Uterus (tissue), 4 donors: ENCODE results near the gene CASZ1. TPM values are rescaled to one million over a fixed set of nuclear protein-coding genes. Genes with fewer than 3 reads are reported as not detected.
A peak's percentile ranks its signal among the peaks of the same experiment; 100 is the strongest.

Source experiments
- DNase-seq, 2 donors: peaks; one replicate each; pipeline ENCODE4 v3.0.0-alpha.2; 2019 to 2020
- H3K27ac ChIP-seq, 2 donors: fragments of 200-600 bp; sonication (generic); 1 replicate in 1 of 2; 2 replicates in 1 of 2; pipeline ENCODE4 v1.5.1; 2016 to 2018
- H3K27me3 ChIP-seq, 2 donors: fragments of 200-600 bp; sonication (generic); one replicate each; pipeline ENCODE4 v1.5.1; 2018 to 2019; ENCODE audit warnings: control low read depth in 1 of 2
- H3K36me3 ChIP-seq, 2 donors: fragments of 200-600 bp; sonication (generic); one replicate each; pipeline ENCODE4 v1.5.1; 2019; ENCODE audit warnings: control low read depth in 1 of 2
- H3K4me1 ChIP-seq, 2 donors: fragments of 200-600 bp; sonication (generic); one replicate each; pipeline ENCODE4 v1.5.1; 2018 to 2019; ENCODE audit warnings: control low read depth in 1 of 2
- H3K4me3 ChIP-seq, 2 donors: fragments of 200-600 bp; sonication (generic); 1 replicate in 1 of 2; 2 replicates in 1 of 2; pipeline ENCODE4 v1.5.1; 2018 to 2019; ENCODE audit warnings: mild to moderate bottlenecking in 1 of 2
- H3K9me3 ChIP-seq, 2 donors: fragments of 200-600 bp; sonication (generic); one replicate each; pipeline ENCODE4 v1.5.1; 2019; ENCODE audit warnings: control low read depth in 1 of 2
- POLR2A ChIP-seq, 2 donors: fragments of 450-650 bp; IDR thresholded peaks; one replicate each; pipeline ENCODE4 v1.6.1; 2016; ENCODE audit warnings: antibody characterized with exemption in 2 of 2, mild to moderate bottlenecking in 1 of 2, moderate library complexity in 1 of 2
- intact Hi-C: fragments of 100-400 bp; cut with DNase I; formaldehyde crosslinking; loops from one replicate; pipeline ENCODE4 v1.15.1; 2023; ENCODE audit warnings: low total_unique reads
- total RNA-seq, 4 donors: library from RNA; depleted of rRNA in 3 of 4; stranded (reverse); fragments of >200 nt in 3 of 4; gene quantifications; one replicate each; pipeline versions ENCODE4 v1.1.0 to v1.2.4, GENCODE V29; 2014 to 2023
- TF ChIP-seq, protein P1 (sequence below), 4 experiments: fragments of 200-600 bp in 2 of 4; fragments of 450-650 bp in 2 of 4; sonication (generic) in 2 of 4; IDR thresholded peaks; one replicate each; pipeline ENCODE4 v1.5.1; 2016 to 2019; ENCODE audit warnings: antibody characterized with exemption in 4 of 4, mild to moderate bottlenecking in 2 of 4, moderate library complexity in 1 of 4
- donor health status: DM: yes; HTN: yes; CAD: no.

Gene CASZ1
- total RNA-seq, 4 donors from 2014 or later: 0.59 to 49.2 (median 3.9) TPM

DNA sequence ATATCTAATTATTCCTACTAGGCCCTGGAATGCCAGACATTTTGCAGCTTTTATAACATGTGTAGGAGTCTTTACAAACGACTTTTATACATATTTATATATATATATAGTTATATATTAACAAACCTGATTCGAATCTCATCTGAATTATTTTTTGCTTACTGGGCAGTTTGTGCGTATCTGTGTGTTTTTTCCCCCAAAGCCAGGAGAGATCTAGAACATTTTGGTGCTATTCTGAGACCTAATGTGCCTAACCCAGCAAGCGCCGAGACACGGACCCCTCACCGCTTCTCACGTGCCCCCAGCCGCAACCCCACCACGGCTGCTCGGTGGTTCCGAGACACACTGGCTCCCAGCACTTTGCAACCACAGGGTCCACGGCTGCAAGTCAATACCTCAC is 54.8 kb downstream of the CASZ1 start:
- Histone ChIP-seq H3K4me1 (peaks cover 0 to 8% of the 10 kb centered on the region in 2 donors), H3K4me3 (no peak overlapping the region), H3K9me3 (no peaks in the 10 kb centered on the region), H3K36me3 (no peaks in the 10 kb centered on the region), H3K27me3 (no peaks in the 10 kb centered on the region), H3K27ac (peak overlapping the region in 1 of 2 donors; percentile 14)
- no peak for DNase-seq
- intact Hi-C loops: no loop called here
- no peak for TF ChIP-seq POLR2A (IDR thresholded peaks at IDR 0.05)
- TF ChIP-seq, protein P1, sequence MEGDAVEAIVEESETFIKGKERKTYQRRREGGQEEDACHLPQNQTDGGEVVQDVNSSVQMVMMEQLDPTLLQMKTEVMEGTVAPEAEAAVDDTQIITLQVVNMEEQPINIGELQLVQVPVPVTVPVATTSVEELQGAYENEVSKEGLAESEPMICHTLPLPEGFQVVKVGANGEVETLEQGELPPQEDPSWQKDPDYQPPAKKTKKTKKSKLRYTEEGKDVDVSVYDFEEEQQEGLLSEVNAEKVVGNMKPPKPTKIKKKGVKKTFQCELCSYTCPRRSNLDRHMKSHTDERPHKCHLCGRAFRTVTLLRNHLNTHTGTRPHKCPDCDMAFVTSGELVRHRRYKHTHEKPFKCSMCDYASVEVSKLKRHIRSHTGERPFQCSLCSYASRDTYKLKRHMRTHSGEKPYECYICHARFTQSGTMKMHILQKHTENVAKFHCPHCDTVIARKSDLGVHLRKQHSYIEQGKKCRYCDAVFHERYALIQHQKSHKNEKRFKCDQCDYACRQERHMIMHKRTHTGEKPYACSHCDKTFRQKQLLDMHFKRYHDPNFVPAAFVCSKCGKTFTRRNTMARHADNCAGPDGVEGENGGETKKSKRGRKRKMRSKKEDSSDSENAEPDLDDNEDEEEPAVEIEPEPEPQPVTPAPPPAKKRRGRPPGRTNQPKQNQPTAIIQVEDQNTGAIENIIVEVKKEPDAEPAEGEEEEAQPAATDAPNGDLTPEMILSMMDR (IDR thresholded peaks at IDR 0.05): no peak

DNA sequence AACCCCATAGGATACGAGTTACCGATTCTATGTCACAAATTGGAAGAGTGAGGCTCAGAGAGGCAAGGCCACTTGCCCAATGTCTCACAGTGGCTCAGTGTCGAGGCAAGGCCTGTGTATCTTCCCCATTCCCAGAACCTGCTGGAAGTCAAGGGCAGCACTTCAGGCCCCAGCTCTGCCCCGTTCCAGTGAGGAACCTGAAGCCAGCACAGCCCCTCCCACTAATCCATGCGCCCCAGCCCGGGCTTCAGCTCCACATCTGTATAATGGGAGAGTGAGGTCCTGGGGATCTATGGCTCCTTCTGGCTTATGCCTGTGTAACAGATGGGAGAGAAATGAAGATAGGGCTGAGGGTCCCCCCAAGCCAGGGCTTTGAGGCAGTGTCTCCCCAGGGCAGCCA is 56.3 kb downstream of the CASZ1 start:
- peaks cover 0 to 8% of the 10 kb centered on the region in 2 donors for H3K4me1 ChIP-seq
- no peak overlapping the region for H3K27ac ChIP-seq
- no peak for DNase-seq
- no peaks in the 10 kb centered on the region for H3K27me3 ChIP-seq
- no peak overlapping the region for H3K4me3 ChIP-seq
- no peak for TF ChIP-seq POLR2A (IDR thresholded peaks at IDR 0.05)
- H3K9me3 ChIP-seq: no peaks in the 10 kb centered on the region
- no peaks in the 10 kb centered on the region for H3K36me3 ChIP-seq
- intact Hi-C loops: no loop called here

DNA sequence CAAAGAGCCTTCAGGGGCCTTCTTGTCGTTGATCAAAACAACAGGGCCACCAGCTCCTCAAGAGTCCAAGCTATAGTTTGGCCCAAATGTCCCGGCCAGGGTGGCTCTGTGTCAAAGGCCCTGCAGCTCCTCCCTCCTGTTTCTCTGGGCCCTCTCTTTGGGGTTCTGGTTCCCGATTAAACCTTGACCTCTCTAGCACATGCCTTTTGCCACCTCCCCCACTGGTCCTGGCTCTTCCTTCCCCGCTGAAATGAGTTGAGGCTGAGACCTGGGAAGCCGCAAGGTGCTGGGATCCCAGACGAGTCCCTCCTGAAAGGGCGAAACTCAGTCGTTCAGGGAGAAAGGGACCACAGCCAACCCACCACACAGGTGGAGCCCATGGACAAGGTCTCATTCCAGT is 56.9 kb downstream of the CASZ1 start:
- Histone ChIP-seq H3K27ac (no peak overlapping the region), H3K4me1 (peaks cover 0 to 8% of the 10 kb centered on the region in 2 donors), H3K36me3 (no peaks in the 10 kb centered on the region), H3K9me3 (no peaks in the 10 kb centered on the region), H3K4me3 (no peak overlapping the region), H3K27me3 (no peaks in the 10 kb centered on the region)
- DNase-seq: no peak
- TF ChIP-seq POLR2A (IDR thresholded peaks at IDR 0.05): no peak
- TF ChIP-seq, protein P1 (IDR thresholded peaks at IDR 0.05): no peak
- intact Hi-C loops: no loop called here

DNA sequence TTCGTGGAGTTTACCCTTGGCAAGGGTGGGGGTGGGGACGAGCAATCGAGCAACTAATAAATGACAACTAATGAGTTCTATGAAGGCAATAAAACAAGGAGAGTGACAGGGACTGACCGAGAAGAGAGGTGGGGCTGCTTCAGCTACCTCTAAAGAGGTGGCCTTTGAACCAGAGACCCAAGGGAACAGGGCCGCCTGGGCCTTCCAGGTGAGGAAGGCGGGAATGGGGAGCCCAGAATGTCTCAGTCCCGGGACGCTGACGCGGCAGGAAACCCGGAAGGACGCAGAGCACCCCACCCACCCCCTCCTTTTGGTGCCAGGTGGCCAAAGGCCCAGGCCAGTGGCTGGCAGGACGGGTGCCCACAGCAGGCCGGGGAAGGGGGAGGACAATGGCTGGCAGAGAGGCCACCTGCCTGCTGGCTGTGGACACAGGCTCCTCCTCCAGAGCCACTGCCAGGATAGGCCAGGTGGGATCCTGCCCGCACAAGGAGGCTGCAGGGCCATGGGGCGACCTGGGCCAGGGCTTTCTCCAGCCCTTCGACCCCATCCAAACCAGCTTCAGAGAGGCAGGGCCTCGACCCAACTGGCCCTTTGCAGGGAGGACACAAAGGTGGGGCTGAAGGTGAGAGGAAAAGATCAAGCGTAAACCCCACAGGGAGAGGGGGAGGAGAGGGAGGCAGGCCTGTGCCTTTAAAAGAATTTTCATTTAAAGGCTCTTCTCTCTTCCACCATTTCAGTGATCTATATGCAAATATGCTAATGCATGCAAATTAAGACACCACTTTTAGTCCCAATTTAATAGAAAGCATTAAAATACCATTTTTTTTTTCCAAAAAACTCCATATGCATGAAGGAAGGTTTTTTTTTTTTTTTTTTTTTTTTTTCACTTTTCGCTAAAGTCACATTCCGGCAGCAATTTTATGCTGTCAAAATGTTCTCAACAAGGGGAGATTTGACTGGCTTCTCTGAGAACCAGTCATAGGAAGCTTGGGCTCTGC is 58.1 kb downstream of the CASZ1 start:
- no peaks in the 10 kb centered on the region for H3K9me3 ChIP-seq
- TF ChIP-seq POLR2A (IDR thresholded peaks at IDR 0.05): no peak
- TF ChIP-seq, protein P1 (IDR thresholded peaks at IDR 0.05): no peak
- intact Hi-C loops: no loop called here
- peaks cover 0 to 6% of the 10 kb centered on the region in 2 donors for H3K4me1 ChIP-seq
- no peaks in the 10 kb centered on the region for H3K36me3 ChIP-seq
- H3K4me3 ChIP-seq: no peak overlapping the region
- DNase-seq: no peak
- H3K27ac ChIP-seq: peak overlapping the region in 1 of 2 donors; percentile 5
- no peaks in the 10 kb centered on the region for H3K27me3 ChIP-seq

DNA sequence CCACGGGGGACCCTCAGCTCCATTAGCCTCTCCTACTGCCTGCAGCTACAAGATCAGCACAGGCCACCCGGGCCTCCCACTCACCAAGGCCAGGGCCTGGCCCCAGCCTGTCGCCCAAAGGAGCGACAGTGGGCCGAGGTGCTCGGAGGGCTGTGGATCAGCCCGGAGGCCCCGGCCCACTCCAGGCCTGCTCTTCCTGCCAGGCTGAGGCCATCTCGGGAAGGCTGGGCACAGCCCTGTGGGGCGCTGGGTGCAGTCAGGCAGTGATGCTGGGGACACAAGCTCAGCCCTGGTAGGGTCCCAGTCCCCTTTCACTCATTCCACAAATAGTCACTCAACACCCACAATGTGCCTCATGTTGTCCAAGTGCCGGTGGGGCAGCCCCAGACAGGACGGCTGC is 58.8 kb downstream of the CASZ1 start:
- Histone ChIP-seq H3K36me3 (no peaks in the 10 kb centered on the region), H3K4me1 (no peaks in the 10 kb centered on the region), H3K27me3 (no peaks in the 10 kb centered on the region), H3K4me3 (no peak overlapping the region), H3K27ac (peak overlapping the region in 1 of 2 donors; percentile 5), H3K9me3 (no peaks in the 10 kb centered on the region)
- intact Hi-C loops: no loop called here
- TF ChIP-seq, protein P1 (IDR thresholded peaks at IDR 0.05): no peak
- TF ChIP-seq POLR2A (IDR thresholded peaks at IDR 0.05): no peak
- no peak for DNase-seq
